Astrocyte (in vitro differentiated cells and primary cell): ENCODE results near the gene NLGN1. TPM values are rescaled to one million over a fixed set of nuclear protein-coding genes. Genes with fewer than 3 reads are reported as not detected.

Experiments
- DNase-seq: peaks from one replicate; pipeline ENCODE4 v3.0.0-alpha.2; 2010; ENCODE audit warnings: low read depth
- FAIRE-seq: peaks from 2 replicates; lab custom pipeline; 2011; peaks lifted over from hg19 to GRCh38; lab: Jason Lieb, UNC
- H2AFZ ChIP-seq: 2 replicates; pipeline ENCODE4 v1.6.0; 2012; ENCODE audit warnings: low read depth, low read length, inconsistent platforms
- H3K27ac ChIP-seq: 2 replicates; pipeline ENCODE4 v1.5.1; 2011; ENCODE audit warnings: low read depth, low read length, inconsistent platforms
- H3K27me3 ChIP-seq: 2 replicates; pipeline ENCODE4 v1.6.0; 2011; ENCODE audit warnings: low read length, inconsistent platforms; ENCODE audit not compliant: insufficient read depth
- H3K36me3 ChIP-seq: 2 replicates; pipeline ENCODE4 v1.5.1; 2011; ENCODE audit warnings: low read length, inconsistent platforms; ENCODE audit not compliant: insufficient read depth
- H3K4me1 ChIP-seq: 2 replicates; pipeline ENCODE4 v1.5.1; 2011; ENCODE audit warnings: low read length, inconsistent platforms; ENCODE audit not compliant: insufficient read depth
- H3K4me2 ChIP-seq: 2 replicates; pipeline ENCODE4 v1.6.0; 2012; ENCODE audit warnings: low read length, inconsistent platforms
- H3K4me3 ChIP-seq: 2 replicates; pipeline ENCODE4 v1.5.1; 2011; ENCODE audit warnings: low read depth, mild to moderate bottlenecking, low read length, inconsistent platforms; ENCODE audit not compliant: insufficient read depth
- H3K79me2 ChIP-seq: 2 replicates; pipeline ENCODE4 v1.6.0; 2012; ENCODE audit warnings: mild to moderate bottlenecking, low read length, inconsistent platforms; ENCODE audit not compliant: insufficient read depth
- H3K9ac ChIP-seq: 2 replicates; pipeline ENCODE4 v1.6.0; 2012; ENCODE audit warnings: mild to moderate bottlenecking, low read length, inconsistent platforms
- H3K9me3 ChIP-seq: 2 replicates; pipeline ENCODE4 v1.5.1; 2012; ENCODE audit warnings: low read depth, mild to moderate bottlenecking, low read length, inconsistent platforms; ENCODE audit not compliant: insufficient read depth
- H4K20me1 ChIP-seq: 2 replicates; pipeline ENCODE4 v1.6.0; 2012; ENCODE audit warnings: low read length, inconsistent platforms; ENCODE audit not compliant: insufficient read depth
- H3K27ac Mint-ChIP-seq: one replicate; pipeline ENCODE4 v1.8.0; 2021; ENCODE audit warnings: mild to moderate bottlenecking, mixed read lengths; ENCODE audit not compliant: unreplicated experiment
- H3K27me3 Mint-ChIP-seq: one replicate; pipeline ENCODE4 v1.8.0; 2021; ENCODE audit warnings: low read depth, mixed read lengths; ENCODE audit not compliant: unreplicated experiment
- H3K36me3 Mint-ChIP-seq: one replicate; pipeline ENCODE4 v1.8.0; 2021; ENCODE audit warnings: low read depth, mixed read lengths; ENCODE audit not compliant: unreplicated experiment
- H3K4me1 Mint-ChIP-seq: one replicate; pipeline ENCODE4 v1.8.0; 2021; ENCODE audit warnings: low read depth, mixed read lengths; ENCODE audit not compliant: unreplicated experiment
- H3K4me3 Mint-ChIP-seq: one replicate; pipeline ENCODE4 v1.8.0; 2021; ENCODE audit warnings: mild to moderate bottlenecking, moderate library complexity, mixed read lengths; ENCODE audit not compliant: unreplicated experiment
- H3K9me3 Mint-ChIP-seq: one replicate; pipeline ENCODE4 v1.8.0; 2021; ENCODE audit warnings: mild to moderate bottlenecking, mixed read lengths; ENCODE audit not compliant: unreplicated experiment
- EZH2 ChIP-seq: IDR thresholded peaks from 2 replicates; pipeline ENCODE4 v1.6.1; 2012; ENCODE audit warnings: mild to moderate bottlenecking, low read length, inconsistent platforms; ENCODE audit not compliant: insufficient read depth
- total RNA-seq: library from RNA; stranded (reverse); gene quantifications from 2 replicates; pipeline ENCODE4 v1.2.1, GENCODE V29; 2021
- TF ChIP-seq, protein P1 (sequence below): IDR thresholded peaks from 2 replicates; pipeline ENCODE4 v1.5.1; 2011; ENCODE audit warnings: low read depth, mild to moderate bottlenecking, inconsistent platforms, low read length, moderate library complexity; ENCODE audit not compliant: insufficient read depth

NLGN1 gene
- total RNA-seq, 1 donor from 2014 or later, result 1.2 TPM

DNA sequence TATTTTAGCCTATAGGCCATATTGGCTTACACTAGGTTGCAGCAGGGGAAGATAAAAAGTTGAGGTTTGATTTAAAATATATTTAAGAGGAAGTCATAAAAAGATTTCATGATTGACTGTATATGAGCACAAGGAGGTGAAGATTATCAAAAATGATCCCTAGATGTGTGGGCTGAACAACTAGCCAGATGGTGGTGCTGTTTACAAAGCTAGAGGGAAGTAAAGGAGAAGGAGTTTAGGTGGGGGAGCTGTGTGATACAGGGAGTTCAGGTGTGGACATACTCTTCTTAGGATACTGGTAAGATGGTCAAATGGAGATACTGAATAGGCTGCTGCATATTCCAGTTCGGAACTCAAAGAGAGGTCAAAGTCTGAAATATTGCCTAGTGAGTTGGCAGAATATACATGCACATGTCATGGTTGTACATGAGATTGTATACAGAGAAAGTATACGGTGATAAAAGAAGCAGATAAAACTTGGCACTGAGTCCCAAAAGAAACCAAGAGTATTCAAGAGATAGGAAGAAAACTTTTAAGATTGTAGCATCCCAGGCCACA lies 727.8 kb downstream of the NLGN1 start:
- Histone ChIP-seq H3K4me1 (no peaks in the 10 kb centered on the region), H3K9me3 (no peaks in the 10 kb centered on the region), H3K4me3 (no peak overlapping the region), H3K36me3 (no peaks in the 10 kb centered on the region), H3K79me2 (no peaks in the 10 kb centered on the region), H3K4me2 (no peak overlapping the region), H4K20me1 (no peaks in the 10 kb centered on the region), H3K27me3 (no peaks in the 10 kb centered on the region), H3K9ac (no peak overlapping the region), H3K27ac (no peak overlapping the region), H2AFZ (no peak overlapping the region)
- peaks cover 2% of the 10 kb centered on the region for H3K4me1 Mint-ChIP-seq
- H3K36me3 Mint-ChIP-seq, result no peaks in the 10 kb centered on the region
- no peaks in the 10 kb centered on the region for H3K27me3 Mint-ChIP-seq
- TF ChIP-seq, protein P1, sequence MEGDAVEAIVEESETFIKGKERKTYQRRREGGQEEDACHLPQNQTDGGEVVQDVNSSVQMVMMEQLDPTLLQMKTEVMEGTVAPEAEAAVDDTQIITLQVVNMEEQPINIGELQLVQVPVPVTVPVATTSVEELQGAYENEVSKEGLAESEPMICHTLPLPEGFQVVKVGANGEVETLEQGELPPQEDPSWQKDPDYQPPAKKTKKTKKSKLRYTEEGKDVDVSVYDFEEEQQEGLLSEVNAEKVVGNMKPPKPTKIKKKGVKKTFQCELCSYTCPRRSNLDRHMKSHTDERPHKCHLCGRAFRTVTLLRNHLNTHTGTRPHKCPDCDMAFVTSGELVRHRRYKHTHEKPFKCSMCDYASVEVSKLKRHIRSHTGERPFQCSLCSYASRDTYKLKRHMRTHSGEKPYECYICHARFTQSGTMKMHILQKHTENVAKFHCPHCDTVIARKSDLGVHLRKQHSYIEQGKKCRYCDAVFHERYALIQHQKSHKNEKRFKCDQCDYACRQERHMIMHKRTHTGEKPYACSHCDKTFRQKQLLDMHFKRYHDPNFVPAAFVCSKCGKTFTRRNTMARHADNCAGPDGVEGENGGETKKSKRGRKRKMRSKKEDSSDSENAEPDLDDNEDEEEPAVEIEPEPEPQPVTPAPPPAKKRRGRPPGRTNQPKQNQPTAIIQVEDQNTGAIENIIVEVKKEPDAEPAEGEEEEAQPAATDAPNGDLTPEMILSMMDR, result peak; percentile 64
- TF ChIP-seq EZH2, result no peak
- FAIRE-seq, result peak; percentile 97
- DNase-seq, result peak; percentile 24
- H3K9me3 Mint-ChIP-seq, result no peaks in the 10 kb centered on the region
- H3K4me3 Mint-ChIP-seq, result no peak overlapping the region
- no peak overlapping the region for H3K27ac Mint-ChIP-seq

DNA sequence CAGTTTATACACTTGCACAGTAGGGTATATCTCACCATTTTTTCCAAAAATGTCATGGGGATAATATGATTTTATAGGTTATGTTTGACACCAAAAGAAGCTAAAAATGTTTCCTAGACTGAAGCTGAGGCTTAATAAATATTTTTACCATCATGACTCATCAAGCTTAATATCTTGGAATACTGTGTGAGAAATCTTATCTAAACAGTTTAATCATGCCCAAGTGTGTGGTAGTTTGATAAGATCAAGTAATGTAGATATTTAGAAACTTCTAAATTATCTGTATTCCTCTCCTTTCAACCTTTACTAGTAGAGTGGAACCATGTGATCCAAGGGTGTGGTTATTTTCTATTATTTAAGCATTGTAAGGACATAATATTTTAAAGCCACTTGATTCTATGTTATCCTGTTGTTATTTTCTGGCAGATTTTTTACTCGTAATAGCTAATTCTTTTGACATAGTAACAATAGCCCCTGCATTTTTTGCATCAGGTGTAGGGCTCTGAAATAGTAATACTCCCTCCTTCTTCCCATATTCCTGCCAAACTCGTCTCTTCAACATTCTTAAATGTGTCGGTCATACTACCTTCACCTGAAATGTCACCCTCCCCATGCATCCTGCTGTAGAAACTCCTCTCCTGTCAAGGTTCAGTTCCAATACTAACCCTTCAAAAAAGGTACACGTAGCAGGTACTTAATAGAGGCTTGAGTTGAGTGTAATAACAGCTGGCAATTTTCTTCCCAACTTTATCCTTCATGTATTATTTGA lies 729.6 kb downstream of the NLGN1 start:
- Mint-ChIP-seq H3K27me3 (no peaks in the 10 kb centered on the region), H3K27ac (no peak overlapping the region), H3K4me3 (no peak overlapping the region), H3K4me1 (peaks cover 2% of the 10 kb centered on the region), H3K36me3 (no peaks in the 10 kb centered on the region), H3K9me3 (no peaks in the 10 kb centered on the region)
- DNase-seq, result peak; percentile 31
- H3K27ac ChIP-seq, result no peak overlapping the region
- peak; percentile 73 for FAIRE-seq
- no peak overlapping the region for H2AFZ ChIP-seq
- no peak overlapping the region for H3K4me3 ChIP-seq
- no peak overlapping the region for H3K4me2 ChIP-seq
- H3K36me3 ChIP-seq, result no peaks in the 10 kb centered on the region
- H3K4me1 ChIP-seq, result no peaks in the 10 kb centered on the region
- TF ChIP-seq, protein P1, result no peak
- TF ChIP-seq EZH2, result no peak
- H3K79me2 ChIP-seq, result no peaks in the 10 kb centered on the region
- no peaks in the 10 kb centered on the region for H3K9me3 ChIP-seq
- no peak overlapping the region for H3K9ac ChIP-seq
- H4K20me1 ChIP-seq, result no peaks in the 10 kb centered on the region
- no peaks in the 10 kb centered on the region for H3K27me3 ChIP-seq

DNA sequence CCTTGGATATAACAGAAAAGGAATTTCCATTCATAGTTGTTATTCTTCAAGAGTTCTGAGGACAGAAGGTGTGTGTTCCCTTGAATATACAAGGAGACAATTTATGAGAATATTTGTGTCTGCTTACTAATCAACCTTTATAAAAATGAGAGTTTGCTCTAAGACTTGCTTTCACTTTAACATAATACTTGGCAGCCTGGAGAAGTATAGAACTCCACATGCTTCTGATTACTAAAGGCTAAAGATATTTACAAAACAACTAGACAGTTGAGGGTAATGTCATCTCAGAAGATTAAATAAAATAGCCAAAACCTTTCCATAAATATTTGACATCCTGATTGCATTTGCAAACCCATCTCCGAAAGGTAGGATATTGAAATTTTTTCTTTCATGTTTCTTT lies 734.5 kb downstream of the NLGN1 start:
- no peak overlapping the region for H3K4me2 ChIP-seq
- no peaks in the 10 kb centered on the region for H3K27me3 Mint-ChIP-seq
- H3K9me3 Mint-ChIP-seq, result no peaks in the 10 kb centered on the region
- FAIRE-seq (no peak), DNase-seq (no peak)
- no peaks in the 10 kb centered on the region for H3K9me3 ChIP-seq
- no peaks in the 10 kb centered on the region for H4K20me1 ChIP-seq
- H3K79me2 ChIP-seq, result no peaks in the 10 kb centered on the region
- no peaks in the 10 kb centered on the region for H3K27me3 ChIP-seq
- H3K36me3 ChIP-seq, result no peaks in the 10 kb centered on the region
- no peak overlapping the region for H3K4me3 Mint-ChIP-seq
- no peaks in the 10 kb centered on the region for H3K36me3 Mint-ChIP-seq
- no peak for TF ChIP-seq EZH2
- TF ChIP-seq, protein P1, result no peak
- H3K4me3 ChIP-seq, result no peak overlapping the region
- H3K9ac ChIP-seq, result no peak overlapping the region
- peaks cover 3% of the 10 kb centered on the region for H3K4me1 Mint-ChIP-seq
- H3K27ac Mint-ChIP-seq, result no peak overlapping the region
- H2AFZ ChIP-seq, result no peak overlapping the region
- no peak overlapping the region for H3K27ac ChIP-seq
- no peaks in the 10 kb centered on the region for H3K4me1 ChIP-seq
